ENCODE measurements around the gene ZNHIT1.
"Not testable (repeated sequence)": the region's sequence is repeated elsewhere in the genome, so short reads cannot be mapped to it uniquely, and the experiment has no call there.

ZNHIT1 gene

DNA sequence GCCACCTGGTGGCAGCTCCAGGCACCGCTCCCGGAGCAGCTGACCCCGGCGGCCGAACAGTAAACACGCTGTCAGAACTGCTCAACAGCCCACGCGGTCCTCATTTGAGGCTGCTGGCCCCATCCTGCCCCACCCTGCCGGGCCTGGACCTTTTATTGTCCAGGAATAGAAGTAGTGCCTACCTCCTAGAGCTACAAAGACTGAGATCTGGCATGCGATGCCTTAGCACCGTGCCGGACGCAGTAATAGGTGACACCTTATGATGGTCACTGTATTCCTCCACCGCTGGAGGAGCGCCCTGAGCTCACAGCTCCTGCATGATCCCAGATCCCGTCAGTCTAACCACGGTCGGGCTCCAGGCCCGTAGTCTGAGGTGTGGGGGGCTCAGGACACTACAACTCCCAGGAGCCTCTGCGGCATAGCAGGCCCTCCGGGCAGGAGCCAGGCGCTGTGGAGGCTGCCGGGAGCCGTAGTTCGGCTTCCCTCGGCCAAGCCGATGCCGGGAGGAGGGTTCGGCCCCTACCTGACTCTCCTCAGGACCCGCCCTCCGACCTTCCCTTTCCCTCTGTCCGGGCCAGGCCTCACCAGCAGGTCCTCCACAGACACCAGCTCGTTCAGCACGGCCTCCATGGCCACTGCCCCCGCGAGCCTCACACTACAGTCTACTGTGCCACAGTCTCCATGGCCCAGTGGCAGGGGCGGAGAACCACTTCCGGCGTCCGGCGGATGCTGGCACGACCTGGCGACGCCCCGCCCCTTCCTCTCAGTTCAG lies 26.6 kb downstream of the ZNHIT1 start, which contains the start of gene FIS1:
Gene FIS1 (minus strand): TSS at position 707 of the 772 bp plus-strand sequence. CDS start 77 bp downstream, at position 630.
- TF ChIP-seq, protein P1, sequence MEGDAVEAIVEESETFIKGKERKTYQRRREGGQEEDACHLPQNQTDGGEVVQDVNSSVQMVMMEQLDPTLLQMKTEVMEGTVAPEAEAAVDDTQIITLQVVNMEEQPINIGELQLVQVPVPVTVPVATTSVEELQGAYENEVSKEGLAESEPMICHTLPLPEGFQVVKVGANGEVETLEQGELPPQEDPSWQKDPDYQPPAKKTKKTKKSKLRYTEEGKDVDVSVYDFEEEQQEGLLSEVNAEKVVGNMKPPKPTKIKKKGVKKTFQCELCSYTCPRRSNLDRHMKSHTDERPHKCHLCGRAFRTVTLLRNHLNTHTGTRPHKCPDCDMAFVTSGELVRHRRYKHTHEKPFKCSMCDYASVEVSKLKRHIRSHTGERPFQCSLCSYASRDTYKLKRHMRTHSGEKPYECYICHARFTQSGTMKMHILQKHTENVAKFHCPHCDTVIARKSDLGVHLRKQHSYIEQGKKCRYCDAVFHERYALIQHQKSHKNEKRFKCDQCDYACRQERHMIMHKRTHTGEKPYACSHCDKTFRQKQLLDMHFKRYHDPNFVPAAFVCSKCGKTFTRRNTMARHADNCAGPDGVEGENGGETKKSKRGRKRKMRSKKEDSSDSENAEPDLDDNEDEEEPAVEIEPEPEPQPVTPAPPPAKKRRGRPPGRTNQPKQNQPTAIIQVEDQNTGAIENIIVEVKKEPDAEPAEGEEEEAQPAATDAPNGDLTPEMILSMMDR (IDR thresholded peaks at IDR 0.05; ENCODE audit: low read depth, low read length) = peak; percentile 88
- DNase-seq (ENCODE audit: extremely low read depth, low read depth) = peak; percentile 52

DNA sequence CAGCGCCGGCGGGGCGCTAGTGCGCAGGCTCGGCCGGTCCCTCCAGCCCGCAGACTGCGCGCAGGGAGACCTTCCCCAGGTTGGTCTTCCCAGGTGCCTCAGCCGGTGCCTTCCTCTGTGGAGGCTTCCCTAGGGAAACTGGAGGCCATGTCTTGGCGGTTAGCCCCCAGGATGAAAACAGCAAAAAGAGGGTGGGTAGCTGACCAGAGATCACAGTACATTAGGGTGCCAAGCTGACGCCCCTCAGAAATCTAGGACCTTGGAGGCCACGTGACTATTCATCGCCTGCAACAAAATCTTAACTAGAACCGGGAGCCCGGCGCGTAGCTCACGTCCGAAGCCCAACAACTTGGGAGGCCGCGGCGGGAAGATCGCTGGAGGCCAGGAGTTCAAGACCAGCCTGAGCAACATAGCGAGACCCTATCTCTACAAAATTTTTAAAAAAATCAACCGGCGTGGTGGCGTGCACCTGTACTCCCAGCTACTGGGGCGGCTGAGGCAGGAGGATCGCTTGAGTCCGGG lies 27.2 kb downstream of the ZNHIT1 start:
- TF ChIP-seq, protein P1 (IDR thresholded peaks at IDR 0.05; ENCODE audit: low read depth, low read length) = no peak
- DNase-seq (ENCODE audit: extremely low read depth, low read depth) = no peak

DNA sequence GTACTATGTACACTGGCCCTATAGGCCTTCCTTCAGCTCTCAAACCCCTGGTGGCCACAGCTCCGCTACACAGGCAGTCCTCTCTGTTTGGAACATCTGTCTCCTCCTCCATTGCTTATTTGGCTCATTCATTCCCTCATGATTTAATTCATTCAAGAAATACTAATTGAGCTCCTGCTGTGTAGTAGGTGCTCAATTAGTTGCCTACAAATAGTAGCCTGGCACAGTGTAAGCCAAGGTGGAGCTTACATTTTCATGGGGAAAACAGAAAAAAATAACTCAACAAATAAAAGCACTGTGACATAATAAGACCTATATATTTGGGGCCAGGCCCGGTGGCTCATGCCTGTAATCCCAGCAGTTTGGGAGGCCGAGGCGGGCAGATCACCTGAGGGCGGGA lies 30.3 kb downstream of the ZNHIT1 start:
- TF ChIP-seq, protein P1 (IDR thresholded peaks at IDR 0.05; ENCODE audit: low read depth, low read length) = no peak
- DNase-seq (ENCODE audit: extremely low read depth, low read depth) = no peak

DNA sequence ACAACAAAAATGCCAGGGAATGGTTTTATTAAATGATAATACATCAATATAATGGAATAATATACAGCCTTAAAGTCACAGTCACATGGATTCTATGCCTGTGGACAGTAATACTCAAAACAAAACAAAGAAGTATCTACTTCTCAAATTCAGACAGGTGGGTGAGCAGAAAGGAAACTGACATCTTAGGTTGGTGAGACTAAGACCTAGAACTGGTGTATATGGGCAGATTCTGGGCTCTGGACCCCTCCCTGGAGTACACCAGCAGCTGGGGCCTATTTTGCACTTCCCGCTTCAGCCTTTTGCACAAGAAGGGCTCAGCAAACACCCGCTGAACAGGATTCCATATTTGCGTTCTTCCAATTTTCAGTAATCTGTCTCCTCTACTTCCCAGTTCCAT lies 32.4 kb downstream of the ZNHIT1 start:
- TF ChIP-seq, protein P1 (IDR thresholded peaks at IDR 0.05; ENCODE audit: low read depth, low read length) = no peak
- DNase-seq (ENCODE audit: extremely low read depth, low read depth) = no peak

DNA sequence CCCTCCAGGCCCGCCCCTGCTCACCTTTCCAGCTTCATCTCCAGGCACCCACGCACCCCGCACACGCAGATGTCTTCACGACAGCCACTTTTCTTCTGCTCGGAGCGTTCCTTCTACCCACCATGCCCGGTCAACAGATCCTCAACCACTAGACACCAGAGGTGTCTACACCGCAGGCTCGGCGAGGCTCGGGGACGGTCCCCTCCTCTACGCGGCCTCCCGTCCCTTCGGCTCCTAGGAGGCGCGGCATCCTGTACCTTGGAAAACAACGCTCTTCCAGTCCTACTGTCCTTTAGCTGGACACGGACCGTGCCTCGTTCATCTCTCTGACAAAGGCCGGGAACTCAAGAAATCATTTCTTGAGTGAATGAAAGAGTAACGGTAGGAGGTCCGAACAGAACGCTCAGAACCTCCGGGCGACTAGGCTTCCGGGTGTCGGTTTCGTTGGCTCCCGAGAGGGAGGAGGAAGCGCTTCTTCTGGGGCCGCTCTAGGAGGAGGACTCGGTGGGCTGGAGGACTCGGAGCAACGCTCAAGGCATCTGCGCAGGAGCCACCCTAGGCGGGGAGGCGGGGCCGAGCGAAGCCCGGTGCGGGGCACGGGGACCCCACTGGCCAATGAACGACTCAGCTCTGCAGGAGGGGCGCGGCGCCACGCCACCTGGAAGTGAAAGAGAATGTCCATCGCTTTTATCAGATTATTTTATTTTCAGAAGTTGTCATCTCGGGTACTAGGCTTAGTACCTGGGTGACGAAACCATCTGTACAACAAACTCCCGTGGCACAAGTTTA lies 34.1 kb downstream of the ZNHIT1 start:
- DNase-seq (ENCODE audit: extremely low read depth, low read depth) = peak; percentile 95
- TF ChIP-seq, protein P1 (IDR thresholded peaks at IDR 0.05; ENCODE audit: low read depth, low read length) = no peak

DNA sequence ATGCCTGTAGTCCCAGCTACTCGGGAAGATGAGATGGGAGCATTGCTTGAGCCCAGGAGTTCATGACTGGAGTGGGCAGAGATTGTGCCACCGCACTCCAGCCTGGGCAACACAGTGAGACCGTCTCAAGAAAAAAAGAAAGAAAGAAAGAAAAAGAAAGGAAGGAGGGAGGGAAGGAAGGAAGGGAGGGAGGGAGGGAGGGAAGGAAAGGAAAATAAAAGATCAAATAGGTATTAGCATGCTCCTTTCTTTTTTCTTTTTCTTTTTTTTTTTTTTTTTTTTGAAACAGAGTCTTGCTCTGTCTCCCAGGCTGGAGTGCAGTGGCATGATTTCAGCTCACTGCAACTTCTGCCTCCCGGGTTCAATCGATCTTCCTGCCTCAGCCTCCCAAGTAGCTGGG lies 35.2 kb downstream of the ZNHIT1 start:
- DNase-seq (ENCODE audit: extremely low read depth, low read depth) = not testable (repeated sequence)

DNA sequence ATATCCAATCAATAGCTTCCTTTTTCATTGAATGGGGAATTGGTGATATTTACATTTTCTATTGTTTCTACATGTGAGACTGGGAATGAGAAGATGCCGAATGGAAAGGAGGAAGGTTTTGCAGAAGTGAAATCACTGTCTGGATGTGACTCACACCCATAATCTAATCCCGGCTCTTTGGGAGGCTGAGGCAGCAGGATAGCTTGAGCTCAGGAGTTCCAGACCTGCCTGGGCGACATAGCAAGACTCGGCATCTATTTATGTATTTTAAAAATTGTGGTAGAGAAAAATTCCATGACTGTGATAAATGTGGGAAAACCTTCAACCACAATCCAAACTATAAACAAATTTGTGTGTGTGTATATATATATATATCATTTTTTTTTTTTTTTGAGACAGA lies 37.8 kb downstream of the ZNHIT1 start:
- TF ChIP-seq, protein P1 (IDR thresholded peaks at IDR 0.05; ENCODE audit: low read depth, low read length) = no peak

More for the DNA sequence above, 37.8 kb downstream of the ZNHIT1 start:
- DNase-seq (ENCODE audit: extremely low read depth, low read depth) = no peak
